ENCODE data around the gene NAV3.

DNA sequence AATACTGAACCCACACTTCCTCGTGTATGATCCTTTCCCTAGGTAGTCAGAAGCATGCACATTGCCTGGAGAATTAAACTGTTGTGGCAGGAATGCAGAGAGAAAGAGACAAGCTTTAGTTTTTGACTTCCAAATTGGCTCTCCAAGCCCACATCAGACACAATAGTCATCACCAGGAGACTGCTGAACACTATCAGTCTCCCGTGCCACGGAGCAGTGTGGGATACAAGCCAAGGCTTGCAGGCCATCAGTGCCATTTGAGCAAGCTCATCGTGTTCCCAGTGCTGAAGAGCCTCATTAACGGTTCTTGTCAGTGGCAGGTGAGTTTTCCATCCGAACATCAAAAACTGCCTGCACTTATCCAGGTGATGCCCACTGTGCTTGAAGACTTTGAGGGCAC, 410.8 kb downstream of the NAV3 start:
- TF ChIP-seq, protein P1, sequence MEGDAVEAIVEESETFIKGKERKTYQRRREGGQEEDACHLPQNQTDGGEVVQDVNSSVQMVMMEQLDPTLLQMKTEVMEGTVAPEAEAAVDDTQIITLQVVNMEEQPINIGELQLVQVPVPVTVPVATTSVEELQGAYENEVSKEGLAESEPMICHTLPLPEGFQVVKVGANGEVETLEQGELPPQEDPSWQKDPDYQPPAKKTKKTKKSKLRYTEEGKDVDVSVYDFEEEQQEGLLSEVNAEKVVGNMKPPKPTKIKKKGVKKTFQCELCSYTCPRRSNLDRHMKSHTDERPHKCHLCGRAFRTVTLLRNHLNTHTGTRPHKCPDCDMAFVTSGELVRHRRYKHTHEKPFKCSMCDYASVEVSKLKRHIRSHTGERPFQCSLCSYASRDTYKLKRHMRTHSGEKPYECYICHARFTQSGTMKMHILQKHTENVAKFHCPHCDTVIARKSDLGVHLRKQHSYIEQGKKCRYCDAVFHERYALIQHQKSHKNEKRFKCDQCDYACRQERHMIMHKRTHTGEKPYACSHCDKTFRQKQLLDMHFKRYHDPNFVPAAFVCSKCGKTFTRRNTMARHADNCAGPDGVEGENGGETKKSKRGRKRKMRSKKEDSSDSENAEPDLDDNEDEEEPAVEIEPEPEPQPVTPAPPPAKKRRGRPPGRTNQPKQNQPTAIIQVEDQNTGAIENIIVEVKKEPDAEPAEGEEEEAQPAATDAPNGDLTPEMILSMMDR (IDR thresholded peaks at IDR 0.05; ENCODE audit: insufficient read depth, low read length): no peak
- no peak for TF ChIP-seq SPI1 (IDR thresholded peaks at IDR 0.05; ENCODE audit: borderline replicate concordance, low read depth)
- TF ChIP-seq, protein P2, sequence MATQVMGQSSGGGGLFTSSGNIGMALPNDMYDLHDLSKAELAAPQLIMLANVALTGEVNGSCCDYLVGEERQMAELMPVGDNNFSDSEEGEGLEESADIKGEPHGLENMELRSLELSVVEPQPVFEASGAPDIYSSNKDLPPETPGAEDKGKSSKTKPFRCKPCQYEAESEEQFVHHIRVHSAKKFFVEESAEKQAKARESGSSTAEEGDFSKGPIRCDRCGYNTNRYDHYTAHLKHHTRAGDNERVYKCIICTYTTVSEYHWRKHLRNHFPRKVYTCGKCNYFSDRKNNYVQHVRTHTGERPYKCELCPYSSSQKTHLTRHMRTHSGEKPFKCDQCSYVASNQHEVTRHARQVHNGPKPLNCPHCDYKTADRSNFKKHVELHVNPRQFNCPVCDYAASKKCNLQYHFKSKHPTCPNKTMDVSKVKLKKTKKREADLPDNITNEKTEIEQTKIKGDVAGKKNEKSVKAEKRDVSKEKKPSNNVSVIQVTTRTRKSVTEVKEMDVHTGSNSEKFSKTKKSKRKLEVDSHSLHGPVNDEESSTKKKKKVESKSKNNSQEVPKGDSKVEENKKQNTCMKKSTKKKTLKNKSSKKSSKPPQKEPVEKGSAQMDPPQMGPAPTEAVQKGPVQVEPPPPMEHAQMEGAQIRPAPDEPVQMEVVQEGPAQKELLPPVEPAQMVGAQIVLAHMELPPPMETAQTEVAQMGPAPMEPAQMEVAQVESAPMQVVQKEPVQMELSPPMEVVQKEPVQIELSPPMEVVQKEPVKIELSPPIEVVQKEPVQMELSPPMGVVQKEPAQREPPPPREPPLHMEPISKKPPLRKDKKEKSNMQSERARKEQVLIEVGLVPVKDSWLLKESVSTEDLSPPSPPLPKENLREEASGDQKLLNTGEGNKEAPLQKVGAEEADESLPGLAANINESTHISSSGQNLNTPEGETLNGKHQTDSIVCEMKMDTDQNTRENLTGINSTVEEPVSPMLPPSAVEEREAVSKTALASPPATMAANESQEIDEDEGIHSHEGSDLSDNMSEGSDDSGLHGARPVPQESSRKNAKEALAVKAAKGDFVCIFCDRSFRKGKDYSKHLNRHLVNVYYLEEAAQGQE (IDR thresholded peaks at IDR 0.05; ENCODE audit: insufficient replicate concordance, low read depth): no peak
- no peak for TF ChIP-seq POLR2AphosphoS5 (IDR thresholded peaks at IDR 0.05; ENCODE audit: low read depth)
- no peak for TF ChIP-seq GABPA (IDR thresholded peaks at IDR 0.05; ENCODE audit: low read depth)

All from HL-60 (cell line).